ENCODE results near the gene GMPR2. TPM values are rescaled to one million over a fixed set of nuclear protein-coding genes. Genes with fewer than 3 reads are reported as not detected.

GMPR2 gene
- total and polyA plus RNA-seq, 2 of the 13 experiments (the other 11 are each of a cell fraction or from before 2014, with no cell fraction given): 210 to 273 TPM

- no peaks in the 10 kb centered on the region for H3K27me3 ChIP-seq (ENCODE audit: control insufficient read depth in 1 of 2, insufficient read depth in 2 of 2, low read length in 2 of 2)
- H3K4me1 ChIP-seq (ENCODE audit: insufficient read depth, low read length): peaks cover 46% of the 10 kb centered on the region
- FAIRE-seq (peak; percentile 26), ATAC-seq (no peak), DNase-seq (ENCODE audit: low spot score) (no peak)
- BruUV-seq (replicated peaks): no TSS peak
- no peak overlapping the region for H2AFZ ChIP-seq (ENCODE audit: low read length)
- ChIA-PET POLR2A (interaction anchor here (1.6 to 13.2 kb wide), 4 partner anchors 13 to 60 kb away, joined by 4 to 254 read pairs (median 22); partner anchors contain the start of genes RABGGTA, TINF2 and TM9SF1), CTCF (ENCODE audit: low intra/inter-chr PET ratio, low total read pairs) (no interaction called here)
- H4K20me1 ChIP-seq (ENCODE audit: insufficient read depth, low read length): no peaks in the 10 kb centered on the region
- peaks cover 0 to 1% of the 10 kb centered on the region in 2 experiments; a peak in 1 of 5 replicates for H3K36me3 ChIP-seq (replicated peaks in 1 of 2; ENCODE audit: control insufficient read depth in 1 of 2, insufficient read depth in 2 of 2, low read length in 2 of 2)
- peak overlapping the region; percentile 28 for H3K27ac ChIP-seq (ENCODE audit: extremely low read length, insufficient read depth, low read length)
- no peak overlapping the region for H3K9ac ChIP-seq (ENCODE audit: insufficient read depth, low read depth, low read length)
- in situ Hi-C loops (cut with HindIII; ENCODE audit: extremely low pct_ligation_motif_present, low pct_unique_long_range_greater_than_20kb) (no loop called here), intact Hi-C loops (cut with micrococcal nuclease; ENCODE audit: unreplicated experiment) (no loop called here)
- 91% methylated on average over 8 of the region's 8 CpGs for WGBS (ENCODE audit: low lambda C conversion rate)
- no peak overlapping the region for H3K4me3 ChIP-seq (replicated peaks in 1 of 3; ENCODE audit: insufficient read depth in 1 of 3, low read depth in 2 of 3, low read length in 3 of 3)
- H3K79me2 ChIP-seq (ENCODE audit: insufficient read depth, low read length): no peaks in the 10 kb centered on the region
- H3K9me3 ChIP-seq (ENCODE audit: low read length): no peaks in the 10 kb centered on the region
- H3K4me2 ChIP-seq (ENCODE audit: low read depth, low read length): no peak overlapping the region
- TF ChIP-seq EED (CRISPR knock-in tag; IDR thresholded peaks at IDR 0.05) (no peak), ZNF205 (CRISPR knock-in tag; IDR thresholded peaks at IDR 0.05) (no peak), ZNF792 (CRISPR knock-in tag; IDR thresholded peaks at IDR 0.05) (no peak), ZNF451 (CRISPR knock-in tag; IDR thresholded peaks at IDR 0.05) (peak; percentile 14; the same call in 1 of the 2 replicates), ATF7 (IDR thresholded peaks at IDR 0.05) (no peak), ATF7 (CRISPR knock-in tag; IDR thresholded peaks at IDR 0.05) (0 out of 2 replicates have a peak, but pooled peaks have one; percentile 52), ZBTB39 (CRISPR knock-in tag; IDR thresholded peaks at IDR 0.05) (0 out of 2 replicates have a peak, but pooled peaks have one; percentile 8), KLF15 (CRISPR knock-in tag; IDR thresholded peaks at IDR 0.05; ENCODE audit: borderline replicate concordance) (no peak), THAP8 (CRISPR knock-in tag; IDR thresholded peaks at IDR 0.05; ENCODE audit: borderline replicate concordance) (no peak), ZNF678 (CRISPR knock-in tag; IDR thresholded peaks at IDR 0.05) (0 out of 2 replicates have a peak, but pooled peaks have one; percentile 76), ZNF761 (CRISPR knock-in tag; conservative IDR thresholded peaks at IDR 0.05) (no peak), ZSCAN21 (CRISPR knock-in tag; IDR thresholded peaks at IDR 0.05; ENCODE audit: borderline replicate concordance) (0 out of 2 replicates have a peak, but pooled peaks have one; percentile 29), ZNF776 (CRISPR knock-in tag; IDR thresholded peaks at IDR 0.05) (no peak), ZNF644 (CRISPR knock-in tag; IDR thresholded peaks at IDR 0.05; ENCODE audit: low read depth) (no peak), SMAD3 (CRISPR knock-in tag; IDR thresholded peaks at IDR 0.05) (no peak), RBM22 (optimal IDR thresholded peaks at IDR 0.05; ENCODE audit: low read length) (no peak), ZNF235 (CRISPR knock-in tag; IDR thresholded peaks at IDR 0.05; ENCODE audit: borderline replicate concordance) (no peak), ZNF274 (CRISPR knock-in tag; IDR thresholded peaks at IDR 0.05) (0 out of 2 replicates have a peak, but pooled peaks have one; percentile 16), NCOA2 (CRISPR knock-in tag; IDR thresholded peaks at IDR 0.05) (no peak), ZSCAN30 (CRISPR knock-in tag; IDR thresholded peaks at IDR 0.05) (no peak), AKAP8 (CRISPR knock-in tag; IDR thresholded peaks at IDR 0.05) (no peak), ZNF335 (CRISPR knock-in tag; IDR thresholded peaks at IDR 0.05) (no peak), ZNF691 (CRISPR knock-in tag; IDR thresholded peaks at IDR 0.05; ENCODE audit: borderline replicate concordance, low read depth) (no peak), ATF5 (CRISPR knock-in tag; IDR thresholded peaks at IDR 0.05; ENCODE audit: low read depth) (no peak)
Observed at GRCh38 chr14:24255438-24255837, 22.7 kb downstream of the GMPR2 start.
